A549 (cell line): Measurements from ENCODE around the gene PLA2G4A.

ENCODE experiments used
- CHD4 ChIP-seq: fragments of 200-600 bp; sonication (generic); IDR thresholded peaks from 2 replicates; pipeline ENCODE4 v1.6.1; 2016; ENCODE audit warnings: antibody characterized with exemption, mild to moderate bottlenecking, borderline replicate concordance
- POLR2AphosphoS2 ChIP-seq: conservative IDR thresholded peaks from 2 replicates; pipeline ENCODE4 v1.6.1; 2012; ENCODE audit warnings: low read length, improper control_type of control experiment, inconsistent platforms
- TF ChIP-seq, protein P1 (sequence below): fragments of >200 bp; sonication (Bioruptor Twin); formaldehyde crosslinking; IDR thresholded peaks from 3 replicates; pipeline ENCODE4 v1.5.1; 2016

DNA sequence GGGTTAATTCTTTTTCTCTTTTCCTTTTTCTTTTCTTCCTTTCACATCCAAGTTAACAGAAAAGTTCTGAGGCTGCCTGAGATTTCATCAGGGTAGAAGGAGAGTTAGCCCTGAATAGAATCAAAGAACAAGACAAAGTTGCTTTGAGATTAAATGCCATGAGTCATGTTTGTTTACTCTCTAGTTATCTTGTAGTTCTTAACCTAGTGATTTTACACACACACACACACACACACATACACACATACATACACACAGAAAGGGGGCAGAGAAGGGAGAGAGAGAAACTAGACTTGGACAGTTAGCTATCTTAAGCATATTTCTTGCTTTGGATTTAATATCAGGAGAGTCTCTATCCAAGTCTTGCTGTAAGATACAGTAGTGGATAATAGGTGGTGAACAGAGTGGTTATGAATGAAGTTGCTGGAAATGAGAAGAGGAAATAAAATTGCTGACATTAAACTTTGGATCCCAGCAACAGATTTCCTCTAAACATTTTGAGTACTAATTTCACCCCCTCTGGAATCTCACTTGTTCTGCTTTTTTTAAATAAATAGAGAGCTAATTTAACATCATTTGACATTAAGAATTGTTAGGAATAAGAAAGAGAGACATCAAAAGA lies 19.9 kb downstream of the PLA2G4A start:
- TF ChIP-seq POLR2AphosphoS2 (no peak), CHD4 (no peak)
- TF ChIP-seq, protein P1, sequence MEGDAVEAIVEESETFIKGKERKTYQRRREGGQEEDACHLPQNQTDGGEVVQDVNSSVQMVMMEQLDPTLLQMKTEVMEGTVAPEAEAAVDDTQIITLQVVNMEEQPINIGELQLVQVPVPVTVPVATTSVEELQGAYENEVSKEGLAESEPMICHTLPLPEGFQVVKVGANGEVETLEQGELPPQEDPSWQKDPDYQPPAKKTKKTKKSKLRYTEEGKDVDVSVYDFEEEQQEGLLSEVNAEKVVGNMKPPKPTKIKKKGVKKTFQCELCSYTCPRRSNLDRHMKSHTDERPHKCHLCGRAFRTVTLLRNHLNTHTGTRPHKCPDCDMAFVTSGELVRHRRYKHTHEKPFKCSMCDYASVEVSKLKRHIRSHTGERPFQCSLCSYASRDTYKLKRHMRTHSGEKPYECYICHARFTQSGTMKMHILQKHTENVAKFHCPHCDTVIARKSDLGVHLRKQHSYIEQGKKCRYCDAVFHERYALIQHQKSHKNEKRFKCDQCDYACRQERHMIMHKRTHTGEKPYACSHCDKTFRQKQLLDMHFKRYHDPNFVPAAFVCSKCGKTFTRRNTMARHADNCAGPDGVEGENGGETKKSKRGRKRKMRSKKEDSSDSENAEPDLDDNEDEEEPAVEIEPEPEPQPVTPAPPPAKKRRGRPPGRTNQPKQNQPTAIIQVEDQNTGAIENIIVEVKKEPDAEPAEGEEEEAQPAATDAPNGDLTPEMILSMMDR = no peak
